Measurements from ENCODE around the gene NTM. TPM values are rescaled to one million over a fixed set of nuclear protein-coding genes. Genes with fewer than 3 reads are reported as not detected.

Gene NTM
- total RNA-seq, 1 donor from 2014 or later, result 92.1 TPM

- no peak for DNase-seq (ENCODE audit: low spot score)
These were observed 296.2 kb downstream of the NTM start for GRCh38 chr11:131666617-131667016.

GRCh38 chr11:131667566-131667965 lies 297.2 kb downstream of the NTM start:
- H3K36me3 Mint-ChIP-seq (ENCODE audit: low read depth), result no peaks in the 10 kb centered on the region
- H3K4me1 Mint-ChIP-seq (ENCODE audit: low read depth), result peaks cover 5% of the 10 kb centered on the region
- TF ChIP-seq CTCF (IDR thresholded peaks at IDR 0.05), result no peak
- no peaks in the 10 kb centered on the region for H3K9me3 Mint-ChIP-seq (ENCODE audit: low read depth)
- H3K27me3 Mint-ChIP-seq (ENCODE audit: low read depth), result peaks cover 11% of the 10 kb centered on the region
- no peak overlapping the region for H3K27ac Mint-ChIP-seq (ENCODE audit: unreplicated experiment)
- no peak overlapping the region for H3K4me3 Mint-ChIP-seq (ENCODE audit: unreplicated experiment)
- DNase-seq (ENCODE audit: low spot score), result no peak

More at GRCh38 chr11:131666617-131667016, 296.2 kb downstream of the NTM start:
- no peak overlapping the region for H3K27ac Mint-ChIP-seq (ENCODE audit: unreplicated experiment)
- H3K27me3 Mint-ChIP-seq (ENCODE audit: low read depth), result peaks cover 11% of the 10 kb centered on the region
- no peak overlapping the region for H3K4me3 Mint-ChIP-seq (ENCODE audit: unreplicated experiment)
- no peaks in the 10 kb centered on the region for H3K9me3 Mint-ChIP-seq (ENCODE audit: low read depth)
- peaks cover 5% of the 10 kb centered on the region for H3K4me1 Mint-ChIP-seq (ENCODE audit: low read depth)
- no peaks in the 10 kb centered on the region for H3K36me3 Mint-ChIP-seq (ENCODE audit: low read depth)
- TF ChIP-seq CTCF (IDR thresholded peaks at IDR 0.05), result no peak

GRCh38 chr11:131668500-131669400 lies 298.3 kb downstream of the NTM start:
- H3K4me3 Mint-ChIP-seq (ENCODE audit: unreplicated experiment), result no peak overlapping the region
- DNase-seq (ENCODE audit: low spot score), result no peak
- H3K27ac Mint-ChIP-seq (ENCODE audit: unreplicated experiment), result no peak overlapping the region
- peaks cover 5% of the 10 kb centered on the region for H3K4me1 Mint-ChIP-seq (ENCODE audit: low read depth)
- peaks cover 11% of the 10 kb centered on the region for H3K27me3 Mint-ChIP-seq (ENCODE audit: low read depth)
- peak; percentile 83 for TF ChIP-seq CTCF (IDR thresholded peaks at IDR 0.05)
- H3K36me3 Mint-ChIP-seq (ENCODE audit: low read depth), result no peaks in the 10 kb centered on the region
- H3K9me3 Mint-ChIP-seq (ENCODE audit: low read depth), result no peaks in the 10 kb centered on the region

GRCh38 chr11:131669401-131669780 lies 299.0 kb downstream of the NTM start:
- peaks cover 12% of the 10 kb centered on the region for H3K4me1 Mint-ChIP-seq (ENCODE audit: low read depth)
- no peaks in the 10 kb centered on the region for H3K9me3 Mint-ChIP-seq (ENCODE audit: low read depth)
- no peak for DNase-seq (ENCODE audit: low spot score)
- H3K27me3 Mint-ChIP-seq (ENCODE audit: low read depth), result peaks cover 11% of the 10 kb centered on the region
- no peak for TF ChIP-seq CTCF (IDR thresholded peaks at IDR 0.05)
- no peak overlapping the region for H3K4me3 Mint-ChIP-seq (ENCODE audit: unreplicated experiment)
- no peaks in the 10 kb centered on the region for H3K36me3 Mint-ChIP-seq (ENCODE audit: low read depth)
- no peak overlapping the region for H3K27ac Mint-ChIP-seq (ENCODE audit: unreplicated experiment)

GRCh38 chr11:131670876-131671275 lies 300.5 kb downstream of the NTM start:
- Mint-ChIP-seq H3K27ac (ENCODE audit: unreplicated experiment) (no peak overlapping the region), H3K27me3 (ENCODE audit: low read depth) (peaks cover 11% of the 10 kb centered on the region), H3K4me3 (ENCODE audit: unreplicated experiment) (no peak overlapping the region), H3K36me3 (ENCODE audit: low read depth) (no peaks in the 10 kb centered on the region), H3K4me1 (ENCODE audit: low read depth) (peaks cover 25% of the 10 kb centered on the region), H3K9me3 (ENCODE audit: low read depth) (no peaks in the 10 kb centered on the region)
- no peak for DNase-seq (ENCODE audit: low spot score)
- TF ChIP-seq CTCF (IDR thresholded peaks at IDR 0.05), result no peak
